Skeletal muscle satellite cell (primary cell): Measurements from ENCODE around the gene RNU4-1.

ENCODE experiments used
- H3K27me3 ChIP-seq: 2 replicates; pipeline ENCODE4 v1.7.0; 2013; ENCODE audit warnings: low read length; ENCODE audit not compliant: control insufficient read depth, insufficient read depth
- H3K36me3 ChIP-seq: 2 replicates; pipeline ENCODE4 v1.7.0; 2013; ENCODE audit warnings: mild to moderate bottlenecking, control low read depth, low read length; ENCODE audit not compliant: insufficient read depth
- H3K4me1 ChIP-seq: 2 replicates; pipeline ENCODE4 v1.7.0; 2013; ENCODE audit warnings: low read length; ENCODE audit not compliant: control insufficient read depth, insufficient read depth
- H3K4me2 ChIP-seq: 2 replicates; pipeline ENCODE4 v1.7.0; 2013; ENCODE audit warnings: mild to moderate bottlenecking, low read length
- H3K4me3 ChIP-seq: 2 replicates; pipeline ENCODE4 v1.7.0; 2013; ENCODE audit warnings: low read length
- H3K9ac ChIP-seq: 2 replicates; pipeline ENCODE4 v1.7.0; 2013; ENCODE audit warnings: mild to moderate bottlenecking, low read depth, low read length, moderate library complexity
- H3K9me3 ChIP-seq: replicated peaks from 2 replicates; pipeline ENCODE4 v1.7.0; 2013; ENCODE audit warnings: mild to moderate bottlenecking, control low read depth, low read length

The RNU4-1 gene

DNA sequence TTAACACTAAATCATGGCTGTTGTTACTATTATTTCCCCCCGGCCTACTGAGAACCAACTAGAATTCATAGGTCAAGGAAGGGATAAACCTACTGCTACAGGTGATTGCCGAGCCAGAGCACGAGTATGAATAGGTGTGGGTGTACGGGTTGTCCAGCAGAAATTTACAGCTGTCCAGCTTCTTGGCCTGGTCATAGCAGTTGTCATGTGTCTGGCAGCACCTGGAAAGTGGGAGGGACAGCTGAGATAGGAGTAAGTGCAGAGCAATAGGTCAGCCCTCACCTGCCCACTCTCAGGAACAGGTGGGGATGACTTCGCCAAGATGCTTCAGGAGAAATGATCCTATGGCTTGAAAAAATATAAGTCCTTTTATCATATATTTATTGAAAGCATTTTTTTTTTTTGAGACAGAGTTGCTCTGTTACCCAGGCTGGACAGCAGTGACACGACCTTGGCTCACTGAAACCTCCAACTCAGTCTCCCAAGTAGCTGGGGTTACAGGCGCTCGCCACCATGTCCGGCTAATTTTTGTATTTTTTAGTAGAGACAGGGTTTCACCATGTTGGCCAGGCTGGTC lies 31.9 kb upstream of the RNU4-1 start:
- Histone ChIP-seq H3K4me1 (no peaks in the 10 kb centered on the region), H3K27me3 (peaks cover 25% of the 10 kb centered on the region), H3K9me3 (no peaks in the 10 kb centered on the region), H3K4me3 (no peak overlapping the region), H3K36me3 (no peaks in the 10 kb centered on the region), H3K4me2 (no peak overlapping the region), H3K9ac (no peak overlapping the region)

GRCh38 chr12:120323772-120324171 lies 30.7 kb upstream of the RNU4-1 start:
- Histone ChIP-seq H3K4me1 (no peaks in the 10 kb centered on the region), H3K4me2 (no peak overlapping the region), H3K9ac (no peak overlapping the region), H3K27me3 (peaks cover 22% of the 10 kb centered on the region), H3K9me3 (no peaks in the 10 kb centered on the region), H3K36me3 (no peaks in the 10 kb centered on the region), H3K4me3 (no peak overlapping the region)

GRCh38 chr12:120321382-120322202 lies 28.6 kb upstream of the RNU4-1 start:
- Histone ChIP-seq H3K4me3 (no peak overlapping the region), H3K27me3 (peaks cover 14% of the 10 kb centered on the region), H3K9me3 (no peaks in the 10 kb centered on the region), H3K9ac (no peak overlapping the region), H3K36me3 (no peaks in the 10 kb centered on the region), H3K4me2 (no peak overlapping the region), H3K4me1 (peaks cover 5% of the 10 kb centered on the region)

DNA sequence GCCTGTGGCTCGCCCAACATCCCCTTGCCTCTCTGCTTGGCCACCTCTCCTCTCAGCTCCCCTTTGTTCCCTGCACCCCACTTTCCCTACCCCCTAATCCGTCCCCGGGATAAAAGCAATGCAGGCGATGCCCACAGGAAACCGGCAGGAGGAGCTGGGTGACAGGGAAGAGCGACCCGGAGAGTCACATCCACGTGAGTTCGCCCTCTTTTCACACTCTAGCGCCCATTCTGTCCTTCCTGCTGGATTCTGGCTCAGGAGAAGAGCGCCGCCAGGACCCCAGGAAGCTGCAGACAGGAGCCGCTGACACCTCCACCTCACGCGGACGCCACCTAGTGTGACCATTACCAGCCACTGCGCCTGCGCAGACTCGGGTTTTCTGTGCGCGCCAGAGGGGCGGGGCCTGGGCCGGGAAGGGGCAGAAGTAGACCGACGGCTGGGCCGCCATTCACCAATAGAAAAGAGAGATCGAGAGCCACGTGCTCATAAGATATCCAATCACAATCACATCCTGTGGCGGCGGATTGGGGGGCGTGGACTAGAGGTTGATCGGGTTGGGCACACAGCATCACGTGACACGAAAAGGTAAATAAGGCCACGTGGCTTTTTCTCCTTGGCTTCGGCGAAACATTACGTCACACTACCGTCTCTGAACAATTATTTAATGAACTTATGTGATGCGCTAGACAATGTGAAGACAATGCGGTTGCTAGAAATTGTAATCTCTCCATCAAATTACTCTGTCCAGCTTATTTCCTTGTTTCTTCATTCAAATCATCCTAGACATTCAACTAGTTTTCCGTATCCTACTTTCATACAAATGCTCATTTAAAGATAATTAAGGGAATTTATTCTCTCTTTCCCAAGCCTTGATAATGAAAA lies 24.4 kb upstream of the RNU4-1 start:
- peak overlapping the region; percentile 81 for H3K4me3 ChIP-seq
- H3K36me3 ChIP-seq: no peaks in the 10 kb centered on the region

DNA sequence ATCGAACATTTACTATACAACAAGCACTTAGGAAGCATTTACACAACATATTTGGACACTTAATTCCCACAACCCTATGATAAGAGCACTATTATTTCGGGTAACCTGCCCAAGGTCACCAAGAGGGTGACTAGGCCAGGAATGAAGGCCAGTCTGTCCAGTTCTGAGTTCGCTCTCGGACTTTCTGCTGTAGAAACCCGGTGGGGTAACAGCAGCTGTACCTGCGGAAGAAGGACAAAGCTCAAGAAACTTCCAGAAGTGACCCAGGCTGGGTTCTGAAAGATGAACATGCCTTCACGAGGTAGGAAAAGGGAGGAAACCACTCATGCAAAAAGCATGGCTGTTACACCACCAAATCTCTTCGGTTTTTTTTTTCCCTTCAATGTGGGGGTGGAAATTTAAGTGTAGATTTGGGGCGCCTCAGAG lies 23.8 kb upstream of the RNU4-1 start:
- H3K4me3 ChIP-seq: peak overlapping the region; percentile 81
- H3K27me3 ChIP-seq: peaks cover 11% of the 10 kb centered on the region
- H3K9ac ChIP-seq: peak overlapping the region; percentile 74
- peak overlapping the region; percentile 93 for H3K4me2 ChIP-seq
- H3K4me1 ChIP-seq: peaks cover 6% of the 10 kb centered on the region
- H3K9me3 ChIP-seq: no peaks in the 10 kb centered on the region
- no peaks in the 10 kb centered on the region for H3K36me3 ChIP-seq

More for the DNA sequence above, 24.4 kb upstream of the RNU4-1 start:
- no peaks in the 10 kb centered on the region for H3K9me3 ChIP-seq
- H3K27me3 ChIP-seq: peaks cover 14% of the 10 kb centered on the region
- peak overlapping the region; percentile 74 for H3K9ac ChIP-seq
- peak overlapping the region; percentile 93 for H3K4me2 ChIP-seq
- H3K4me1 ChIP-seq: peaks cover 6% of the 10 kb centered on the region

- H3K4me2 ChIP-seq: no peak overlapping the region
- no peaks in the 10 kb centered on the region for H3K36me3 ChIP-seq
- no peaks in the 10 kb centered on the region for H3K27me3 ChIP-seq
- no peak overlapping the region for H3K9ac ChIP-seq
- peaks cover 6% of the 10 kb centered on the region for H3K4me1 ChIP-seq
- H3K9me3 ChIP-seq: no peaks in the 10 kb centered on the region
- no peak overlapping the region for H3K4me3 ChIP-seq
These were observed 21.2 kb upstream of the RNU4-1 start for GRCh38 chr12:120314220-120314619.

- no peaks in the 10 kb centered on the region for H3K9me3 ChIP-seq
- H3K36me3 ChIP-seq: no peaks in the 10 kb centered on the region
- no peaks in the 10 kb centered on the region for H3K4me1 ChIP-seq
- no peaks in the 10 kb centered on the region for H3K27me3 ChIP-seq
- peak within 1 kb of the TSS; percentile 78 for H3K9ac ChIP-seq
- peak within 1 kb of the TSS; percentile 84 for H3K4me2 ChIP-seq
- H3K4me3 ChIP-seq: peak within 1 kb of the TSS; percentile 74
These were observed 9.2 kb upstream of the RNU4-1 start, which contains the start of gene SIRT4 for GRCh38 chr12:120301962-120302815. TSS of gene SIRT4 (plus strand) at chr12:120302321. CDS start at chr12:120303562, 1,241 bp downstream.

- no peaks in the 10 kb centered on the region for H3K27me3 ChIP-seq
- peaks cover 13% of the 10 kb centered on the region for H3K4me1 ChIP-seq
- H3K4me2 ChIP-seq: peak overlapping the region; percentile 75
- H3K4me3 ChIP-seq: peak overlapping the region; percentile 50
- H3K9ac ChIP-seq: peak overlapping the region; percentile 92
- no peaks in the 10 kb centered on the region for H3K9me3 ChIP-seq
- no peaks in the 10 kb centered on the region for H3K36me3 ChIP-seq
These were observed 701 bp downstream of the RNU4-1 start for GRCh38 chr12:120292411-120292660.

DNA sequence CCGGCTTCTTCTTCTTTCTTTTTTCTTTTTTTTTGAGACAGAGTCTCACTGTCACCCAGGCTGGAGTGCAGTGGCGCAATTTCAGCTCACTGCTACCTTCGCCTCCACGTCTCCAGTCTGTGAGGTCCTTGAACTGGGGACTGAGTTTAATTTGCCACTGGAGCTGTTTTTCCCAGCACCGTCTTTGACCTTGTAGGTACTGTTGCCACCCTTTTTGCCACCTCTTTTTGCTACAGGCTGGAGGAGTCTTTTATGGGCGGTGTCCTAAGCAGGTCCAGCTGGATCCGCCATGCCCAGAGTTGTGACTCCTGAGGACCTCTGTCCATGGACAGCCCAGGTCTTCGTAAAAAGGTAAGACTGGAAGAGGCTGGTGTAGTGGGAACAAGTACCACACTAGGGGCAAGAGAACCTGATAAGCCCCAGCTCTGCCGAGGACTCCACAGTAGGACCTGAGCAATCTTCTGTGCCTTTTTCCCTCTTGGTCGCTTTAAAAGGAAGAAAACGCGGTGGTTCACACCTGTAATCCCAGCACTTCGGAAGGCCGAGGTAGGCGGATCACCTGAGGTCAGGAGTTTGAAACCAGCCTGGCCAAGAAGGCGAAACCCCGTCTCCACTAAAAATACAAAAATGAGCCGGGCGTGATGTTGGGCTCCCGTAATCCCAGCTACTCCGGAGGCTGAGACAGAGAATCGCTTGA lies 2.3 kb downstream of the RNU4-1 start:
- Histone ChIP-seq H3K4me1 (peaks cover 13% of the 10 kb centered on the region), H3K4me3 (peak overlapping the region; percentile 51), H3K9me3 (no peaks in the 10 kb centered on the region), H3K27me3 (no peaks in the 10 kb centered on the region), H3K36me3 (no peaks in the 10 kb centered on the region), H3K4me2 (peak overlapping the region; percentile 76), H3K9ac (peak overlapping the region; percentile 47)

GRCh38 chr12:120287491-120287890 lies 5.5 kb downstream of the RNU4-1 start:
- H3K4me1 ChIP-seq: peaks cover 7% of the 10 kb centered on the region
- no peak overlapping the region for H3K4me2 ChIP-seq
- no peaks in the 10 kb centered on the region for H3K27me3 ChIP-seq
- H3K9ac ChIP-seq: no peak overlapping the region
- H3K36me3 ChIP-seq: no peaks in the 10 kb centered on the region
- H3K4me3 ChIP-seq: no peak overlapping the region
- H3K9me3 ChIP-seq: no peaks in the 10 kb centered on the region
